Measurements from ENCODE around the gene SLC35E3.
"Not testable (repeated sequence)": the region's sequence is repeated elsewhere in the genome, so short reads cannot be mapped to it uniquely, and the experiment has no call there.

The SLC35E3 gene

DNA sequence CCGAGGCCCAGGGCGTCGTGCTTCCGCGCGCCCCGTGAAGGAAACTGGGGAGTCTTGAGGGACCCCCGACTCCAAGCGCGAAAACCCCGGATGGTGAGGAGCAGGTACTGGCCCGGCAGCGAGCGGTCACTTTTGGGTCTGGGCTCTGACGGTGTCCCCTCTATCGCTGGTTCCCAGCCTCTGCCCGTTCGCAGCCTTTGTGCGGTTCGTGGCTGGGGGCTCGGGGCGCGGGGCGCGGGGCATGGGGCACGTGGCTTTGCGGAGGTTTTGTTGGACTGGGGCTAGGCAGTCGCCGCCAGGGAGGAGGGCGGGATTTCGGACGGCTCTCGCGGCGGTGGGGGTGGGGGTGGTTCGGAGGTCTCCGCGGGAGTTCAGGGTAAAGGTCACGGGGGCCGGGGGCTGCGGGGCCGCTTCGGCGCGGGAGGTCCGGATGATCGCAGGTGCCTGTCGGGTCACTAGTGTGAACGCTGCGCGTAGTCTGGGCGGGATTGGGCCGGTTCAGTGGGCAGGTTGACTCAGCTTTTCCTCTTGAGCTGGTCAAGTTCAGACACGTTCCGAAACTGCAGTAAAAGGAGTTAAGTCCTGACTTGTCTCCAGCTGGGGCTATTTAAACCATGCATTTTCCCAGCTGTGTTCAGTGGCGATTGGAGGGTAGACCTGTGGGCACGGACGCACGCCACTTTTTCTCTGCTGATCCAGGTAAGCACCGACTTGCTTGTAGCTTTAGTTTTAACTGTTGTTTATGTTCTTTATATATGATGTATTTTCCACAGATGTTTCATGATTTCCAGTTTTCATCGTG lies 62.6 kb downstream of the SLC35E3 start:
- H3K4me3 ChIP-seq (ENCODE audit: low read length): peak overlapping the region; percentile 94
- H3K27ac ChIP-seq (ENCODE audit: low read length): peak overlapping the region; percentile 100
- H3K4me1 ChIP-seq (ENCODE audit: insufficient read depth, low read length): peaks cover 12% of the 10 kb centered on the region
- H3K27me3 ChIP-seq (ENCODE audit: insufficient read depth, low read length): no peaks in the 10 kb centered on the region
- peaks cover 42% of the 10 kb centered on the region for H3K36me3 ChIP-seq (ENCODE audit: insufficient read depth, low read depth, low read length)
- H3K9ac ChIP-seq (ENCODE audit: low read depth, low read length): peak overlapping the region; percentile 100
- H3K9me3 ChIP-seq (ENCODE audit: insufficient read depth, low read depth, low read length): no peaks in the 10 kb centered on the region

DNA sequence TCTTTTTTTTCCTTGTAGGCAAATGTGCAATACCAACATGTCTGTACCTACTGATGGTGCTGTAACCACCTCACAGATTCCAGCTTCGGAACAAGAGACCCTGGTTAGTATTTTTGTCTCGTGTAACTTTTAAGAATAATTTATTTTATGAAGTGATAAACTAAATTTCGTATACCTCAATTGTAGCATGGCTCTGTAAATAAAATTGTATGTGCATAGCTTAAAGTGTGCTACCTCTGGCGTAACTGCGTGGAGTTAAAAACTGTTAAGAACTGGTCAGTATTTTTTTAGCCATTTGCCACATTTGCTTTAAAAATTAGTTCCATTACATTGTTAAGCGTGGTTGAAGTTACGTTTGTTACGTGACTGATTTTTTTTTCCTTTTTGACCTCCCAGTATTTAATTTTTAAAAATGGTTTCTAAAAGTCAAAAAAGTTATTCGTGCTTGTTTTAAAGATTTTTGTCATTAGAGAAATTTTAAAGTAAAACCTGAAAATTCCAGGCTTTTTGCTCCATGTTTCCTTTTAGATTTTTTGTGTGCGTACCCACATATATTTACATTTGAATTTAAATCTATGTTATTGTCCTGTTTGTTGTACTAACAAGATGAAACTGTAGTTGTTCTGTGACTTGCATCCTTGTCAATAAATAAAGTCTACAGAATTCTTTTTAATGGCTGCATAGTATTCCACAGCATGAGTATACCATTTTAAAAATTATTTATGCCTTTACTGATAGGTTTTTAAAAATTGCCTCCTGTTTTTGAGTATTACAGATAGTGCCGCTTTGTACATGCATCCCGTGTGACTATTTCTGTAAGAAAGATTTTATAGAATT lies 63.4 kb downstream of the SLC35E3 start:
- Histone ChIP-seq H3K9ac (ENCODE audit: low read depth, low read length) (peak overlapping the region; percentile 100), H3K9me3 (ENCODE audit: insufficient read depth, low read depth, low read length) (no peaks in the 10 kb centered on the region), H3K36me3 (ENCODE audit: insufficient read depth, low read depth, low read length) (peaks cover 50% of the 10 kb centered on the region), H3K4me3 (ENCODE audit: low read length) (peak overlapping the region; percentile 94), H3K27me3 (ENCODE audit: insufficient read depth, low read length) (no peaks in the 10 kb centered on the region), H3K27ac (ENCODE audit: low read length) (no peak overlapping the region), H3K4me1 (ENCODE audit: insufficient read depth, low read length) (peaks cover 11% of the 10 kb centered on the region)

DNA sequence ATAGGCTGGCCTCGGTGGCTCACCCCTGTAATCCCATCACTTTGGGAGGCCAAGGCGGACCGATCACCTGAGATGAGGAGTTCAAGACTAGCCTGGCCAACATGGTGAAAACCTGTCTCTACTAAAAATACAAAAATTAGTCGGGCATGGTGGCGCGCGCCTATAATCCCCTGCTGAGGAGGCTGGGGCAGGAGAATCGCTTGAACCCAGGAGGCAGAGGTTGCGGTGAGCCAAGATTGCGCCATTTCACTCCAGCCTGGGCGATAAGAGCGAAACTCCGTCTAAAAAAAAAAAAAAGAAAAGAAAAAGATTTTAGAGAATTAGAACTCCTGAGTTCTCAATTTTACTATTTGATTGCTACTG lies 64.0 kb downstream of the SLC35E3 start:
- not testable (repeated sequence) for H3K27me3 ChIP-seq (ENCODE audit: insufficient read depth, low read length); H3K27ac ChIP-seq (ENCODE audit: low read length); H3K9ac ChIP-seq (ENCODE audit: low read depth, low read length); H3K4me1 ChIP-seq (ENCODE audit: insufficient read depth, low read length); H3K9me3 ChIP-seq (ENCODE audit: insufficient read depth, low read depth, low read length)
- peaks cover 56% of the 10 kb centered on the region for H3K36me3 ChIP-seq (ENCODE audit: insufficient read depth, low read depth, low read length)
- H3K4me3 ChIP-seq (ENCODE audit: low read length): peak overlapping the region; percentile 94

DNA sequence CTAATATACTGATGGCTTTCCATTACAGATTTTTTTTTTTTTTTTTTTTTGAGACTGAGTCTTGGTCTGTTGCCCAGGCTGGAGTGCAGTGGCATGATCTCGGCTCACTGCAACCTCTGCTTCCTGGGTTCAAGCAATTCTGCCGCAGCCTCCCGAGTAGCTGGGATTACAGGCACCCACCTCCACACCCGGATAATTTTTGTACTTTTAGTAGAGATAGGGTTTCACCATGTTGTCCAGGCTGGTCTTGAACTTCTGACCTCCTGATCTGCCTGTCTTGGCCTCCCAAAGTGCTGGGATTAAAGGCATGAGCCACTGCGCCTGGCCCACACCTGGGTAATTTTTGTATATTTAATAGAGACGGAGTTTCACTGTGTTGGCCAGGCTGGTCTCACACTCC lies 65.6 kb downstream of the SLC35E3 start:
- H3K4me1 ChIP-seq (ENCODE audit: insufficient read depth, low read length); H3K27ac ChIP-seq (ENCODE audit: low read length); H3K9ac ChIP-seq (ENCODE audit: low read depth, low read length); H3K9me3 ChIP-seq (ENCODE audit: insufficient read depth, low read depth, low read length); H3K27me3 ChIP-seq (ENCODE audit: insufficient read depth, low read length); H3K4me3 ChIP-seq (ENCODE audit: low read length): not testable (repeated sequence)
- peaks cover 72% of the 10 kb centered on the region for H3K36me3 ChIP-seq (ENCODE audit: insufficient read depth, low read depth, low read length)

DNA sequence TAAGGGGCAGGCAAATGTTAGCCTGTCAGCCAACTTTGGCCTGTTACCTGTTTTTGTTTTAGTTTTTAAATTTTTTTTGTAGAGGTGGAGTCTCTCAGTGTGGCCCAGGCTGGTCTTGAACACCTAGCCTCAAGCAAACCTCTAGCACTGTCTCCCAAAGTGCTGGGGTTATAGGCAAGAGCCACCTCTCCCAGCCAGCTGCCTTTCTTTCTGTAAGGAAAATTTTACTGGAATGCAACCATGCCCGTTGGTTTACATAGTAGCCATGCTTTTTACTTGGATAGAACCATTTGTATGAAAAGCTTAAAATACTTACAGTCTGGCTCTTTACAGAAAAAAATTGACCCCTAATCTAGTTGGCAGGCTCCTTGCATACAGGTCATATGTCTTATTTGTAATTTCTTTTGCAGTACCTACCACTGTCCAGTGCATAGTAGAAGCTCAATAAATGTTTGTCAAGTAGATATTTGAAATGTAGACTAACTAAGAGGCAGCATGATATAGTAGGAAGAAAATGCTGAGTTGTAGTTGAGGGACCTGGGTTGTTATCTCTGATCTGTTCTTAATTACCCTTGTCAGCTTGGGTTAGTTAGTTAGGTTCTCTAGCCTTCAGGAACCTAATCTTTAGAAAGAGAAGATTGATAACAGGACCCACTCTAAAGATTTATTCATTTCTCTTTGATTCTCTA lies 66.7 kb downstream of the SLC35E3 start:
- no peak overlapping the region for H3K9ac ChIP-seq (ENCODE audit: low read depth, low read length)
- H3K27ac ChIP-seq (ENCODE audit: low read length): no peak overlapping the region
- H3K36me3 ChIP-seq (ENCODE audit: insufficient read depth, low read depth, low read length): peaks cover 81% of the 10 kb centered on the region

DNA sequence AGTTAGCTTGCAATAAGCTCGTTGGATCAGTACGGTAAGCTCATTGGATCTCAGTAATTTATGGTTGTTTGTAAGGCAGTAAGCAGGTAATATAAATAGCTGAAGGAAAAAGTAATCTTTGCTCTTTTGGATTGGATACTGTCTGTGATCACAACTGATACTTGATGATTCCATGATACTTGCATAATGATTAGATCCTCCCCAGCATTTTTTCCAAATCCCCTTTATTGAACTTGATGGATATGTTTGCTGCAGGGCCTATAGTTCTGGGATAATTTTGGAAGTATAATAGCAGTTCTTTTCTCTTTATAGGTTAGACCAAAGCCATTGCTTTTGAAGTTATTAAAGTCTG lies 67.2 kb downstream of the SLC35E3 start:
- Histone ChIP-seq H3K9ac (ENCODE audit: low read depth, low read length) (no peak overlapping the region), H3K4me1 (ENCODE audit: insufficient read depth, low read length) (no peaks in the 10 kb centered on the region), H3K27me3 (ENCODE audit: insufficient read depth, low read length) (no peaks in the 10 kb centered on the region), H3K4me3 (ENCODE audit: low read length) (no peak overlapping the region), H3K9me3 (ENCODE audit: insufficient read depth, low read depth, low read length) (no peaks in the 10 kb centered on the region), H3K27ac (ENCODE audit: low read length) (no peak overlapping the region), H3K36me3 (ENCODE audit: insufficient read depth, low read depth, low read length) (peaks cover 86% of the 10 kb centered on the region)

More for the DNA sequence above, 66.7 kb downstream of the SLC35E3 start:
- Histone ChIP-seq H3K4me3 (ENCODE audit: low read length) (no peak overlapping the region), H3K27me3 (ENCODE audit: insufficient read depth, low read length) (no peaks in the 10 kb centered on the region), H3K4me1 (ENCODE audit: insufficient read depth, low read length) (no peaks in the 10 kb centered on the region), H3K9me3 (ENCODE audit: insufficient read depth, low read depth, low read length) (no peaks in the 10 kb centered on the region)

DNA sequence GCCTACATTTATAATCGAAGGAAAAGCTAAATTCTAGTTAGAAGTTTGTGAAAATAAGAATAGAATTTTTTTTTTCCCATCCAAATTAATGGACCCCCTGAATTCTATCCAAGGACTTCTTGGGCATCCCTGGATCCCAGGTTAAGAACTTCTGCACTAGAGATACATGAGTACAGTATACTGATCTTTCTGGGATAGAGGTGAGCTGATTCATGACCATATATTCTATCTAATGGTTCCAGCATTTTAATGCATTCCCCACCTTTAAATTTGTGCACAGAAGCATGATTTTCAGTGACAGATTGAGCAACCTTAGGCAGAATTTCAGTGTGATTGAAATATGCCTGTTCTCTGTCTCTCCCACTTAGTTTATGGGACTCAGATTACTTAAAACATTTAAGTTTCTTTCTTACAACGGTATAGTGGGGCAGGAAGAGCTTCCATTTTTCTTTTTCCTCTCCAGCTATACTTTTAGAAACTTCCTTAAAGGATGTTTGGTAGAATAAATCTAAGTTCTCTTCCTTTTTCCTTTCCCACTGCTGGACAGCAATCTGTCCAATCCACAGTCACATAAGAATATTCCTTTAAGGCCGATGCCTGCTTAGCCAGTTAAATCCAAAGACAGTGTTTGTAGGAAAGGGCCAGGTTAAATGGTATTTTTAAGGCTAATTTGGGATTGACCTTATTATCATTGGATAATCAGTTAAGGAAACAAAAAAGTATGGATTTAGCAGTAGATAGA lies 68.7 kb downstream of the SLC35E3 start:
- Histone ChIP-seq H3K4me3 (ENCODE audit: low read length) (no peak overlapping the region), H3K27me3 (ENCODE audit: insufficient read depth, low read length) (no peaks in the 10 kb centered on the region), H3K36me3 (ENCODE audit: insufficient read depth, low read depth, low read length) (peaks cover 94% of the 10 kb centered on the region), H3K9ac (ENCODE audit: low read depth, low read length) (no peak overlapping the region), H3K27ac (ENCODE audit: low read length) (no peak overlapping the region), H3K9me3 (ENCODE audit: insufficient read depth, low read depth, low read length) (no peaks in the 10 kb centered on the region), H3K4me1 (ENCODE audit: insufficient read depth, low read length) (no peaks in the 10 kb centered on the region)

DNA sequence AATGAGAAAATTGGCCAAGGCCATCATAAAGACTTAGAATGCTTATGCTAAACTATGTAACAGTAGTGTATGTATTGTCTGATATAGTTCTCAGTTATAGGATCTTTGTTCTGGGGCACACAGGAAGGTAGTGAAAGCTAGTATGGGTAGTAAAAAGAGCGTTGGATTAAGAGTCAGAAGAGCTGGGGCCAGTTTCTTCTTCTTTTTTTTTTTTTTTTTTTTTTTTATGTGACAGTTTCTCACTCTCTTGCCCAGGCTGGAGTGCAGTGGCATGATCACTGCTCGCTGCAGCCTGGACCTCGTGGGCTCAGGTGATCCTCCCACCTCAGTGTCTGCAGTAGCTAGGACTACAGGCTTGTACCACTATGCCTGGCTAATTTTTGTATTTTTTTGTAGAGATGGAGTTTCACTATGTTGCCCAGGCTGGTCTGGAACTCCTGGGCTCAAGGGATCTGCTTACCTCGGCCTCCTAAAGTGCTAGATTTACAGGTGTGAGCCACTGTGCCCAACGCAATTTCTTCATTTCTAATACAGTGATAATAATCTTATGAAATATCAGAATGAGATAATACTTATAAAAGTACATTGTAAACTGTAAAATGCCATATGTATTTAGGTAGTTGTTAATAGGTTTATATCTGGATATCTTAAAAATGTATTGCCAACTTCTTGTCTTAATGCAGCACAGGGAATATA lies 69.4 kb downstream of the SLC35E3 start:
- Histone ChIP-seq H3K9ac (ENCODE audit: low read depth, low read length) (no peak overlapping the region), H3K4me1 (ENCODE audit: insufficient read depth, low read length) (no peaks in the 10 kb centered on the region), H3K27me3 (ENCODE audit: insufficient read depth, low read length) (no peaks in the 10 kb centered on the region), H3K9me3 (ENCODE audit: insufficient read depth, low read depth, low read length) (no peaks in the 10 kb centered on the region), H3K4me3 (ENCODE audit: low read length) (no peak overlapping the region), H3K36me3 (ENCODE audit: insufficient read depth, low read depth, low read length) (peaks cover 95% of the 10 kb centered on the region), H3K27ac (ENCODE audit: low read length) (no peak overlapping the region)

DNA sequence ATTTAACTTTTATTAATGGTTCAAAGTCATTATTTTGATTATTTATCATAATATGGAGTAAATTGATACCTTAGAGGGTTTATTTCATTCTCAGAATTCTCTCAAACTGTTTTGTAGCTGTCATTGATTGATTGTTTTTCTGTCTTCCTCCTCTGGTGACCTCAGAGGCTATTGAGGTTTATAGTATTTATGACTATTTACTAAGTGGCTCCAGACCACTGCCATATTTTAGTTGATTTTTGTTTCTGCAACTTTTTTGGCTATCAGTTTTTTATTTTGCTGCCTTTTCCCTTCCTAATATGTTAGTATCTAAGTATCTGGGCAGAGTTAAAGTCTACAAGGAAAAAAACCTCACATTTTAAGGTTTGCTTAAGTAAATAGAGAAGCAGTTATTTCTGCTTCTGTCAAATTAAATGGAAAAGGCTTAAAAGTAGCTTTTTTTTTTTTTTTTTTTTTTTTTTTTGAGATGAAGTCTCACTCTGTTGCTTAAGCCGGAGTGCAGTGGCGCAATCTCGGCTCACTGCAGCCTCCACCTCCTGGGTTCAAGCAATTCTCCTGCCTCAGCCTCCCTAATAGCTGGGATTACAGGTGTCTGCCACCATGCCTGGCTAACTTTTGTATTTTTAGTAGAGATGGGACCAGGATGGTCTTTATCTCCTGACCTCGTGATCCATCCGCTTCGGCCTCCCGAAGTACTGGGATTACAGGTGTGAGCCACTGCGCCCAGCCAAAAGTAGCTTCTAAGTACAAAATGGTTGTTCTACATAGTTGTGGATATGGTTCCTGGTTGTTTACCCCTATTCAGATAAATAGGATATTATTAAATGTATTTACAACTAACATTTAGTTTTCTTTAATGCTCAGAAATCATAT lies 70.2 kb downstream of the SLC35E3 start:
- H3K4me1 ChIP-seq (ENCODE audit: insufficient read depth, low read length): no peaks in the 10 kb centered on the region
- no peak overlapping the region for H3K9ac ChIP-seq (ENCODE audit: low read depth, low read length)
- H3K27me3 ChIP-seq (ENCODE audit: insufficient read depth, low read length): no peaks in the 10 kb centered on the region
- no peak overlapping the region for H3K4me3 ChIP-seq (ENCODE audit: low read length)
- H3K27ac ChIP-seq (ENCODE audit: low read length): no peak overlapping the region
- no peaks in the 10 kb centered on the region for H3K9me3 ChIP-seq (ENCODE audit: insufficient read depth, low read depth, low read length)
- peaks cover 96% of the 10 kb centered on the region for H3K36me3 ChIP-seq (ENCODE audit: insufficient read depth, low read depth, low read length)

DNA sequence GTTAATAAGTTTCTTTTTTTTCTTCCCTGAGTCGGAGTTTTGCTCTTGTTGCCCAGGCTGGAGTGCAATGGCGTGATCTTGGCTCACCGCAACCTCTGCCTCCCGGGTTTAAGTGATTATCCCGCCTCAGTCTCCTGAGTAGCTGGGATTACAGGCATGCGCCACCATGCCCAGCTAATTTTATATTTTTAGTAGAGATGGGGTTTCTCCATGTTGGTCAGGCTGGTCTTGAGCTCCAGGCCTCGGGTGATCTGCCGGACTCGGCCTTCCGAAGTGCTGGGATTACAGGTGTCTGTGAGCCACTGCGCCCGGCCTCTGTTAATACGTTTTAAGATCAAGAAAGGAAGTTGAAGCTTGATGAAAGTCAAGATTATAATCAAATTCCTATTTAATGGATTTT lies 73.5 kb downstream of the SLC35E3 start:
- peaks cover 96% of the 10 kb centered on the region for H3K36me3 ChIP-seq (ENCODE audit: insufficient read depth, low read depth, low read length)
- H3K4me3 ChIP-seq (ENCODE audit: low read length); H3K4me1 ChIP-seq (ENCODE audit: insufficient read depth, low read length); H3K9ac ChIP-seq (ENCODE audit: low read depth, low read length); H3K9me3 ChIP-seq (ENCODE audit: insufficient read depth, low read depth, low read length); H3K27ac ChIP-seq (ENCODE audit: low read length); H3K27me3 ChIP-seq (ENCODE audit: insufficient read depth, low read length): not testable (repeated sequence)
